ENCODE data around the gene UBE2E2. TPM values are rescaled to one million over a fixed set of nuclear protein-coding genes. Genes with fewer than 3 reads are reported as not detected.

The UBE2E2 gene
- total and polyA plus RNA-seq, 12 donors = 19.5 to 63.8 (median 52.2) TPM

DNA sequence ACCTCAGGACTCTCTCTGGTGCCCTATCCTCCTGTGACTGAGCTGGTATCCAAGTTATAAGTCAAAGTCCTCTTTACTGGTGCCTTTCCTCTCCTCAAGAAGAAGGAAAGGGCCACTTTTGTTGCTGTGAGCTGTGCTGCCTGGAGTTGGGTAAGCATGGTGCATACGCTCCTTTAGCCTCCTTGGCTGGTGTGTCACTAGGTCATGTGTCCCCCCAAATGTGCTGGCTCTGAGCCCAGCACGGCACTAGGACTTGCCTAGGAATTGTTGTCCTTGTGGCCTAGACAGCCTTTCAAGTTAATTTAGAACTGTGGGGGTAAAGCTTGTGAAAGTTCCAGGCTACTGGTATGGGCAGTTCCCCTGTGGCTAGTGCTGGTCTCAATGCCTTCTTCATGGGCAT is 113.8 kb downstream of the UBE2E2 start:
- no peak for DNase-seq
- Histone ChIP-seq H3K27ac (no peak overlapping the region), H3K9me3 (peaks cover 0 to 4% (median 0%) of the 10 kb centered on the region in 11 donors), H3K36me3 (no peaks in the 10 kb centered on the region), H3K4me1 (peaks cover 0 to 9% (median 3%) of the 10 kb centered on the region in 9 donors), H3K27me3 (no peaks in the 10 kb centered on the region), H3K4me3 (no peak overlapping the region)
- 83 to 84% methylated on average over 2 of the region's 2 CpGs for WGBS, 2 donors
- intact Hi-C loops (cut with DNase I) = no loop called here
- TF ChIP-seq, protein P1, sequence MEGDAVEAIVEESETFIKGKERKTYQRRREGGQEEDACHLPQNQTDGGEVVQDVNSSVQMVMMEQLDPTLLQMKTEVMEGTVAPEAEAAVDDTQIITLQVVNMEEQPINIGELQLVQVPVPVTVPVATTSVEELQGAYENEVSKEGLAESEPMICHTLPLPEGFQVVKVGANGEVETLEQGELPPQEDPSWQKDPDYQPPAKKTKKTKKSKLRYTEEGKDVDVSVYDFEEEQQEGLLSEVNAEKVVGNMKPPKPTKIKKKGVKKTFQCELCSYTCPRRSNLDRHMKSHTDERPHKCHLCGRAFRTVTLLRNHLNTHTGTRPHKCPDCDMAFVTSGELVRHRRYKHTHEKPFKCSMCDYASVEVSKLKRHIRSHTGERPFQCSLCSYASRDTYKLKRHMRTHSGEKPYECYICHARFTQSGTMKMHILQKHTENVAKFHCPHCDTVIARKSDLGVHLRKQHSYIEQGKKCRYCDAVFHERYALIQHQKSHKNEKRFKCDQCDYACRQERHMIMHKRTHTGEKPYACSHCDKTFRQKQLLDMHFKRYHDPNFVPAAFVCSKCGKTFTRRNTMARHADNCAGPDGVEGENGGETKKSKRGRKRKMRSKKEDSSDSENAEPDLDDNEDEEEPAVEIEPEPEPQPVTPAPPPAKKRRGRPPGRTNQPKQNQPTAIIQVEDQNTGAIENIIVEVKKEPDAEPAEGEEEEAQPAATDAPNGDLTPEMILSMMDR (IDR thresholded peaks at IDR 0.05) = no peak
- peak in 2 of 8 donors; percentile 35 to 42 for ATAC-seq

- DNase-seq (no peak), ATAC-seq (peak in 1 of 8 donors; percentile 45)
- no peak overlapping the region for H3K27ac ChIP-seq
- H3K9me3 ChIP-seq = peaks cover 0 to 4% (median 0%) of the 10 kb centered on the region in 11 donors
- H3K36me3 ChIP-seq = no peaks in the 10 kb centered on the region
- H3K4me1 ChIP-seq = peaks cover 0 to 17% (median 11%) of the 10 kb centered on the region in 9 donors
- H3K27me3 ChIP-seq = no peaks in the 10 kb centered on the region
- TF ChIP-seq, protein P1 (IDR thresholded peaks at IDR 0.05) = no peak
- intact Hi-C loops (cut with DNase I) = no loop called here
- no peak overlapping the region for H3K4me3 ChIP-seq
- 89 to 96% methylated on average over 5 of the region's 5 CpGs for WGBS, 2 donors
These were observed 116.5 kb downstream of the UBE2E2 start for GRCh38 chr3:23319366-23320312.

DNA sequence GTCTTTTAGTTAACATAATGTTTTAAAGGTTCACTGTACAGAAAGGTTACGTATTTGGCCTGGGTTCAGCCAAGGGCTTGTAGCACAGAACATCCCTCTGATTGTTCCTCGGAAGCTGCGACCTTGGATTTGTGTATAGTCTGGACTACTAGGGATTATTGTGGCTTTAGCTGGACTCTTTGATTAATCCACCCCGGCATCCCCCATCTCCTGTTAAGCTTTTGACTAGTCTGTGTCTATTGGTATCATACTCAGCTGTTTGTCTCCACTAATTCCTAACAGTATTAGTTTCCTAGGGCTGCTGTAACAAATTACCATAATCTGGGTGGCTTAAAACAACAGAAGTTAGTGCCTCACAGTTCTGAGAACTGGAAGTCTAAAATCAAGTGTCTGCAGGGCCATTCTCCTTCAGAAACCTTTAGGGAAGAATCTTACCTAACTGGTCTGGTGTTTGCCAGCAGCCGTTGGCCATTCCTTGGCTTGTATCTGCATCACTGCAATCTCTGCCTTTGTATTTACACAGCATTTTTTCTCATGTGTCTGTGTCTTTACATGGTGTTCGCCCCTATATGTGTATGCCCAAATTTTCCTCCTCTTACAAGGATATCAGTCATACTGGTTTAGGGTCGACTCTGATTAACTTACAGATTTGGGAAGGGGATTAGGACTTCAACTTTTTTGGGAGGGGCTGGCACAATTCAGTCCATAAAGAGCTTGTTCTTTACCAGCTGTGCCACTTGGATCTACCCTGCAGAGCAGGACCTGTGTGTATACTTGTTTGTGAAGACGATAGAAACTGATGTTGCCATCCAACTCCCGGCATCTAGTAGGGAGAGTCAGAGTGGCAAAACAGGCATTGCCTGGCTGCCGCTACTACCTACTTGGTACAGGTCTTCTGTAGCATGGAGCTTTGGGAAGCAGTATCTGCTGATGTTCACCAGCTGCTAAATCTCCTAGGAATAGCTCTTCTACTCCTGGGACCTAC is 117.8 kb downstream of the UBE2E2 start:
- DNase-seq (no peak), ATAC-seq (no peak)
- Histone ChIP-seq H3K4me1 (peaks cover 0 to 28% (median 19%) of the 10 kb centered on the region in 9 donors), H3K27me3 (no peaks in the 10 kb centered on the region), H3K27ac (no peak overlapping the region), H3K9me3 (peaks cover 0 to 4% (median 0%) of the 10 kb centered on the region in 11 donors), H3K4me3 (no peak overlapping the region), H3K36me3 (no peaks in the 10 kb centered on the region)
- TF ChIP-seq, protein P1 (IDR thresholded peaks at IDR 0.05) = no peak
- intact Hi-C loops (cut with DNase I) = no loop called here
- 95% methylated on average over 10 of the region's 10 CpGs for WGBS, 2 donors

GRCh38 chr3:23324745-23325144 is 121.6 kb downstream of the UBE2E2 start:
- no peak overlapping the region for H3K4me3 ChIP-seq
- DNase-seq (no peak), ATAC-seq (no peak)
- 16 to 26% methylated on average over 1 of the region's 1 CpG for WGBS, 2 donors
- peaks cover 0 to 33% (median 17%) of the 10 kb centered on the region in 9 donors for H3K4me1 ChIP-seq
- TF ChIP-seq, protein P1 (IDR thresholded peaks at IDR 0.05) = no peak
- H3K36me3 ChIP-seq = no peaks in the 10 kb centered on the region
- H3K9me3 ChIP-seq = no peaks in the 10 kb centered on the region
- intact Hi-C loops (cut with DNase I) = no loop called here
- no peaks in the 10 kb centered on the region for H3K27me3 ChIP-seq
- peak overlapping the region in 1 of 10 donors; percentile 32 for H3K27ac ChIP-seq
